C4-2B (cell line): ENCODE results near the gene POLE.

Experiments used
- H3K27ac ChIP-seq: fragments of 450-650 bp; 2 replicates; pipeline ENCODE4 v1.5.1; 2017
- ZFX ChIP-seq: fragments of 450-650 bp; IDR thresholded peaks from 2 replicates; pipeline ENCODE4 v1.6.1; 2017
- TF ChIP-seq, protein P1 (sequence below): fragments of 450-650 bp; conservative IDR thresholded peaks from 2 replicates; pipeline ENCODE4 v1.5.1; 2017; ENCODE audit warnings: mild to moderate bottlenecking

The POLE gene

DNA sequence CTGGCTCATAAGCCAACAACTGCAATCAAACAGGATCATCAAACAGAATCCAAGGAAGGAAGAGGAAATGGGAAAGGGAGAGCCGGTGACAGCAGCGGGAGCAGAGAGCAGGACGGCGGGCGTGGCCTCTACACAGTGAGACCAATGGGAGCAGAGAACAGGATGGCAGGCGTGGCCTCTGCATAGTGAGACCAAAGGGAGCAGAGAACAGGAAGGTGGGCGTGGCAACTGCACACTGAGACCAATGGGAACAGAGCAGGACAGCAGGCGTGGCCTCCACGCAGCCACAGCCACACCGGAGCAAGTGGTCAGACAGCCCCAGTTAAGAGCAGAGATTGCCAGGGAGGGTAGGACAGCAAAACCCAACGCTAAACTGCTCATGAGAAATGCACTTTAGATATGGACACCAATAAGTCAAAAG, 93.2 kb downstream of the POLE start:
- peak overlapping the region; percentile 66 for H3K27ac ChIP-seq
- TF ChIP-seq ZFX = no peak
- TF ChIP-seq, protein P1, sequence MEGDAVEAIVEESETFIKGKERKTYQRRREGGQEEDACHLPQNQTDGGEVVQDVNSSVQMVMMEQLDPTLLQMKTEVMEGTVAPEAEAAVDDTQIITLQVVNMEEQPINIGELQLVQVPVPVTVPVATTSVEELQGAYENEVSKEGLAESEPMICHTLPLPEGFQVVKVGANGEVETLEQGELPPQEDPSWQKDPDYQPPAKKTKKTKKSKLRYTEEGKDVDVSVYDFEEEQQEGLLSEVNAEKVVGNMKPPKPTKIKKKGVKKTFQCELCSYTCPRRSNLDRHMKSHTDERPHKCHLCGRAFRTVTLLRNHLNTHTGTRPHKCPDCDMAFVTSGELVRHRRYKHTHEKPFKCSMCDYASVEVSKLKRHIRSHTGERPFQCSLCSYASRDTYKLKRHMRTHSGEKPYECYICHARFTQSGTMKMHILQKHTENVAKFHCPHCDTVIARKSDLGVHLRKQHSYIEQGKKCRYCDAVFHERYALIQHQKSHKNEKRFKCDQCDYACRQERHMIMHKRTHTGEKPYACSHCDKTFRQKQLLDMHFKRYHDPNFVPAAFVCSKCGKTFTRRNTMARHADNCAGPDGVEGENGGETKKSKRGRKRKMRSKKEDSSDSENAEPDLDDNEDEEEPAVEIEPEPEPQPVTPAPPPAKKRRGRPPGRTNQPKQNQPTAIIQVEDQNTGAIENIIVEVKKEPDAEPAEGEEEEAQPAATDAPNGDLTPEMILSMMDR = no peak

DNA sequence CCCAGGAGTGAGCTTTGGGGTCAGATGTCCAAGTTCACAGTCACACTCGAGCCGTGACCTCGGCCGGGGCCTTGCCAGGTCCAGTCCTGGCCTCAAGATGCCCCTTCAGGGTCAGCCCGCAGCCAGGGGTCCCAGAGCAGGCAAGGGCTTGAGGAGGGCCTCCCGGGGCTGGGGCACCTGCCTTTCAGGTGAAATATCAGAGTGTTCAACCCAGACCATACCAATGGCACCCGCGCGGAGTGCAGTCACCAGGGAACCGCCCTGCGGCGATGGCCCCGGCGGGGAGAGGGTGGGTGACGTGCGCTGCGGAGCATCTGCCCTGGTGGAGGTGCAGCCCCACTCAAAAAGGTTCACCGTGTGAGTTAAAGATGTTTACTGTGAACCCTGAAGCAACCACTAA, 93.6 kb downstream of the POLE start:
- TF ChIP-seq, protein P1 = no peak
- no peak for TF ChIP-seq ZFX
- peak overlapping the region; percentile 66 for H3K27ac ChIP-seq

DNA sequence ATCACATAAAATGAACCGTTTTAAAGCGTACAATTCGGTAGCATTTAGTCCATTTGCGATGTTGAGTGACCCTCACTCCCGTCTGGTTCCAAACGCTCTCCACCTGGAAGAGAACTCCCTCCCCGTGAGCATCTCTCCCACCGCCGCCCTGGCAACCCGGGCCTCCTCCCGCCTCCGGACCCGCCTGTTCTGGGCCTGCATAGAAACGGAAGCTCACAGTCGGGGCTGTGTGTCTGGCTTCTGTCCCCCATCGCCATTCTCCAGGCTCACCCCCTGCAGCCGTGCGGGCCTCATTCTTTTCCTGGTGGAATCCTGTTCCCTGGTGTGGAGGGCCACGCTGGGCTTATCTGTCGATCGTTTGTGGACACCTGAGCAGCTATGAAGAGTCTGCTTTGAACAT, 94.1 kb downstream of the POLE start:
- TF ChIP-seq, protein P1 = no peak
- TF ChIP-seq ZFX = no peak
- H3K27ac ChIP-seq = peak overlapping the region; percentile 66

DNA sequence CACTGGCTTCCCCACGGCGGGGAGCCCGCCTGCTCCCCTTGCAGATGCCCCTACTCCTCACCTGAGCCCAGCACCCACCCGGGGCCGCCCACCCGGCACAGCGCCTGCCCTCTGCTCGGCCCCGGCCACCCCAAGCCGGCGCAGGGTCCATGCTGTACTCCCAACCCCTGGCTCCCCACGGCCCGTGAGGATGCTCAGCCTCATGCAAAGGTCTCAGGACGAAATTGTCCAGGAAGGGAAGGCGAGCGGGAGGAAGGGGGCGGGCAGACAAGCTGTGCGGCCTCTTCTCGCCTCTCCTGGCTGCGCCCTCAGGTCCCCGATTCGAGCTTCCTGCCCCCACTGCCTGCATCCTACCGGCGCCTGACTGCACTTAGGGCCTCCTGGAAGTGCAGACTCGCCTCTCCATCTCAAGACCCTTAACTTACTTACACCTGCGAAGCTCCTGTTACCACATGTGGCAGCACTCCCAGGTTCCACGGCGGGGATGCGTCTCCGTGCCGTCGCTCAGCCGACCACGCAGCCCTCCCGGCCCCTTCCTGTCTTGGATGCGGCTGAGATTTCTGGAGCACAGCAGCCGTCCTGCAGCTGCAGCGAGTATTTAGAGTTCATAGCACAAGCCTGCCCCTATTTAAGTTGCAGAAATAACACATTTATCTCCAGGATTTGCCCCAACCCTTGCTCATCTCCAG, 94.7 kb downstream of the POLE start:
- no peak overlapping the region for H3K27ac ChIP-seq
- TF ChIP-seq, protein P1 = no peak
- TF ChIP-seq ZFX = no peak

DNA sequence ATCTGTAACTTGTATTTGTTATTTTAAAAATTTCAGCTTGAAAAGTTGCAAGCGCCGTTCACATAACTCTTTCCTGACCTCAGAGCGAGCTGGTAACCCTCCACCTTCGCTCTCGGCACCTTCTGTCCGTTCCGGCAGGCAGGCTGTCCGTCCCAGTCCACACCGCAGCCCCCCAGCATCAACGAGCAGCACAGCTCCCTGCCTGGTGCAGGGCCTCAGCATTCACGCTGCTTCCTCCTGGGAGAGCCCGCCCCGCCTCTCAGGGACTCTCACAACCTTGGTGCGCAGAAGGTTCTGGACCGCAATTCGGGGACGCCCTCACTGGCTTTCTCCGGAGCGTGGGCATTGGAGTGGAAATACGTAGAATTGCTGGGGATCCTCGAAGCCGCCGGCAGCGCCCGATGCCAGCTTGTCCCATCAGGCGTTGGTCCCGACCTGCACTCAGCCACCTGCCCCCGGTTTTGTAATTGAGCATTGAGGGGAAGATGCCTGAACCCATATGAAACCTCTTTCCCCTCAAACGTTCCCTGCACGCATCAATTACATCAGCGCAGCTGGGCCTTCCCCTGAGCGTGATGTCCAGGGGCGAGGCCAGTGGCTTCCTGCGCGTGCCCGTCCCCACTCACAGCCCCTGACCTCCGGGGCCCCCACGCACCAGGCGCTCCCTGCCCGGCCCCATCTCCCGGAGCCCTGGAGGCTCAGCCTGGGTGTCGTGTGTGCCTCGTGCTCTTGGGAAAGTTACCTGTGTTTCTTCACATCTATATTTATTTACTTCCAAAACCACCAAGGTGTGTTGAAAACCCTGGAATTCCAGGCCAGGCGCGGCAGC, 95.8 kb downstream of the POLE start:
- TF ChIP-seq, protein P1 = no peak
- no peak for TF ChIP-seq ZFX
- H3K27ac ChIP-seq = no peak overlapping the region

DNA sequence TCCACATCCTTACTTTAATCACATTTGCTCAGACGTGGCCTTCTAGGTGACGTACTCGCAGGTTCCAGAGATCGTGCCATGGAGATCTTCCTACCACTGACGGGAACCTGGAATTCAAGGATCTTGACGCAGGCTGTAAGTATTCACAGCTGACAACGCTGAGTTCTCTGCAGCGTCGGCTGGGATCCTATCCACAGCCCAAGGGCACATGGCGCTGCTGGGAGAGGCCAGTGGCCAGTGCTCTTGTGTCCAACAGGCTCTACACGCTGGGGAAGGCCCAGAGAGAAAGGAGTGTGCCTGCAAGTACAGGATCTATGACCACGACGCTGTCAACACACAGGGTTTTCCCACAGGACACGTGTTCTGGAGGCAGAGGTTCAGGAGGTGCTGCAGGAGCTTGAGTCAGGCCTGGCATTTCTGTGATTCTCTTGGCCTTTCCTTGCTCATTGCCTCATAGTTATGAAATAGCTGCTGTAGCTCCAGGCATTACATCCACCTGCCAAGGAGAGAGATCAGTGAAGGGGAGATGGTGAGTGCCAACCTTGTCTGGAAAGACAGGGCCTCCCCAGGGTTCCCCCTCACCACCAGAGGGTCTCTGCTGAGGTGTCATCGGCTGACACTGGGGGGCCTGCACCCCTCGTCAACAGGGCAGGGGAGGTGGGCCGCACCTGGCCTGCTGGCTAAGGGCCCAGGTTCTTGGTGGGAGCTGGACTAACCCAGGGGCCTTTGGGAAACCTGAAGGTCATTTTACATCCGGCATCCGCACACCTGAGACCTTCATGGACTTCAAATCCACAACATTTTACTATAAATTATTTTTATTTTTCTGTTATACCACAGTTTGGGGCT, 98.1 kb downstream of the POLE start:
- TF ChIP-seq ZFX = no peak
- TF ChIP-seq, protein P1 = no peak
- no peak overlapping the region for H3K27ac ChIP-seq
